Activated effector memory CD4-positive, alpha-beta T cell treated with anti-CD3 and anti-CD28 coated beads, Interleukin-2, amount 50 U/mL, for 16 hours (primary cell): ENCODE measurements around the gene IL1A.
"Not testable (repeated sequence)": the region's sequence is repeated elsewhere in the genome, so short reads cannot be mapped to it uniquely, and the experiment has no call there.

Experiments used
- DNase-seq: peaks from one replicate; pipeline ENCODE4 v3.0.0-alpha.2; 2020

IL1A gene, protein sequence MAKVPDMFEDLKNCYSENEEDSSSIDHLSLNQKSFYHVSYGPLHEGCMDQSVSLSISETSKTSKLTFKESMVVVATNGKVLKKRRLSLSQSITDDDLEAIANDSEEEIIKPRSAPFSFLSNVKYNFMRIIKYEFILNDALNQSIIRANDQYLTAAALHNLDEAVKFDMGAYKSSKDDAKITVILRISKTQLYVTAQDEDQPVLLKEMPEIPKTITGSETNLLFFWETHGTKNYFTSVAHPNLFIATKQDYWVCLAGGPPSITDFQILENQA

DNA sequence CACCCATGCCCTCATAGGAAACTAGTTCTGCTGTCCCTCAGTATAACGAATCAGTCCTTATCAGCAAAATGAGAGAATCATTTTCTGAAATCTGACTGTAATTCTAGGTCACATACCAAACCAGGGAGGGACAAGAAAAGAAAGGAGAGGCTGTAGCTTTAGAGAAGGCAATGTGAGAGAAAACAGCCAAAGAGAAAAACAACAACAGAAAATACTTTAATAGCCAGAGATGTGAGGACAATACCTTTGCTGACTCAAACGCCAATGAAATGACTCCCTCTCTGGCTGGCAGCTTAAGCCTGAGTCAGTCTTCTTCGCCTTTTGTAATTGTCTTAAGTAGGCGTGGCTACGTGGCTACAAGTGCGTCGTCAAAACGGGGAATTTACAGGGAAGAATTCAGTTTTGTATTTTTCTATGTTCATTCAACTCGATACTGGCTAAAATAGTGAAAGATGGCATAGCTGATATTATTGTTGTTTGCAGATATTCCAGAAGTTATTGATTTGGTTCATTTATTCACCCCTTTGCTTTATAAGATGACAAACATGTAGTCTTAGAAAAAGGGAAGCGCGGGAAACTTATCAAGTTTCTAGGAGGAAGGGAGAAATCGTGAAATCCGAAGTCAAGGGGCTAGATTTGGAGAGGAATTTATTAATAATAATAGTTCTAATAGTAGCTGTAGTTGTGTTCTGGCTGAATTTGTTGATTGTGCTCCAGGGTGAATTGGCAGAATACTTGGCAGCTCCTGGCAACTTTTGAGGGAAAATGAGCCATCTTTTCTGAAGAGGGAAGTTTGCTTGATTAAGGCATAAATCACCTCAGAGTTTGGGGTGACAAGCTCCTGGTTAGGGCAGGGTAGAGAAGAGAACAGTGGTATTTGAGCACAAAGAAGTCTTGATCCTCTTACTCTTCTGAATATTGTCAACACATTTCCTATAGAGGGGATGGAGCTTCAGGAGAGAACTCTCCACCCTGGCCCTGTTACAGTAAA lies at the start of gene IL1A:
TSS of gene IL1A (minus strand) at position 295 of the 991 bp plus-strand sequence. CDS start 723 bp downstream, outside the sequence.
- no peak for DNase-seq

DNA sequence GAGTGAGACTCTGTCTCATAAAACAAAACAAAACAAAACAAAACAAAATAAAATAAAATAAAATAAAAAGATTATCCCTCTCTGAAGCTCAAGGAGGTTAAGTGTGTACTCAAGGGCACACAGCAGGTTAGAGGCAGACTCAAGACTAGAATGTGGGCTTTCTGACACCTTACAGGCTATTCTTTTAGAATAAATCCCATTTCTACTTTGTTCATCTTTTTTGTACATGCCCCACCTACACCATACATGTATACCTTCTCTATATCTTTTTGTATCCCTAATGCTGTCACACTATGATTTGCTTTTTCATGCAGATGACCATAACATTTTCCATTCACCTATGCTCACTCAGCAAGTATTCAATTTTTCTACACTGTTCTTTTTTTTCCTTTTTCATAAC lies 49.7 kb upstream of the IL1A start:
- DNase-seq, result no peak

DNA sequence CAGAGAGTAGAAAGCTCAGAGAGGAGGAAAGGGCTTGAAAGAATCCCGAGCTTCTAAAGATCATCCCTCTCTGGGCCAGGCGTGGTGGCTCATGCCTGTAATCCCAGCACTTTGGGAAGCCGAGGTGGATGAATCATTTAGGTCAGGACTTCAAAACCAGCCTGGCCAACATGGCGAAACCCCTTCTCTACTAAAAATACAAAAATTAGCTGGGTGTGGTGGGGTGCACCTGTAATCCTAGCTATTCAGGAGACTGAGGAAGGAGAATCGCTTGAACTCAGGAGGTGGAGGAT lies 49.3 kb upstream of the IL1A start:
- not testable (repeated sequence) for DNase-seq

DNA sequence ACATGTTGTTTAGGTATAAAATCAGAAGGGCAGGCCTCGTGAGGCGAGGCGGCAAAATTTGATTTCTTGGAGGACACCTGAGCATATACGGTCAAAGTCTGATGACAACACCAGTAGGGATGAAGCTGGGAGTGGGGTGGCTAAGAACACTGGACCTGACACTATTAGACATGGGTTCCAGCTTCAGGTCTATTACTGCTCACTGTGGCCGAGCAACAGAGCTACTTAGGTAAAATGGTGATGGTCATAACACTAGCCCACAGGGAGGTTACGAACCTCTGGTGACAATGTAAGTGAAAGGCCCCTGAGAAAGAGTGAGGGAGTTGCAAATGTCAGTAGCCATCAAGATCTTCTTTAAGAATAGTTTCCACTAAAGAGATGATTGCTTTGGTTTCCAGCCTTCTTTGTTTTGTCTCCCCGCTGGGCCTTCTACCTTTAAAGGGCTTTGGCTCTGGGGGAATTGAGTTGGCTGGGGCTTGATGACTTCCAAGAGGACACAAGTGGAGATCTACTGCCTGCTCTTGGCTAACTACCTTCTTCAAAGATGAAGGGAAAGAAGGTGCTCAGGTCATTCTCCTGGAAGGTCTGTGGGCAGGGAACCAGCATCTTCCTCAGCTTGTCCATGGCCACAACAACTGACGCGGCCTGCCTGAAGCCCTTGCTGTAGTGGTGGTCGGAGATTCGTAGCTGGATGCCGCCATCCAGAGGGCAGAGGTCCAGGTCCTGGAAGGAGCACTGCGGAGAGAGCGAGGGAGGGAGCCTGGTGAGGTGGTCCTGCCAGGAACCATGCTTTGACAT lies 48.7 kb upstream of the IL1A start:
- DNase-seq, result no peak

DNA sequence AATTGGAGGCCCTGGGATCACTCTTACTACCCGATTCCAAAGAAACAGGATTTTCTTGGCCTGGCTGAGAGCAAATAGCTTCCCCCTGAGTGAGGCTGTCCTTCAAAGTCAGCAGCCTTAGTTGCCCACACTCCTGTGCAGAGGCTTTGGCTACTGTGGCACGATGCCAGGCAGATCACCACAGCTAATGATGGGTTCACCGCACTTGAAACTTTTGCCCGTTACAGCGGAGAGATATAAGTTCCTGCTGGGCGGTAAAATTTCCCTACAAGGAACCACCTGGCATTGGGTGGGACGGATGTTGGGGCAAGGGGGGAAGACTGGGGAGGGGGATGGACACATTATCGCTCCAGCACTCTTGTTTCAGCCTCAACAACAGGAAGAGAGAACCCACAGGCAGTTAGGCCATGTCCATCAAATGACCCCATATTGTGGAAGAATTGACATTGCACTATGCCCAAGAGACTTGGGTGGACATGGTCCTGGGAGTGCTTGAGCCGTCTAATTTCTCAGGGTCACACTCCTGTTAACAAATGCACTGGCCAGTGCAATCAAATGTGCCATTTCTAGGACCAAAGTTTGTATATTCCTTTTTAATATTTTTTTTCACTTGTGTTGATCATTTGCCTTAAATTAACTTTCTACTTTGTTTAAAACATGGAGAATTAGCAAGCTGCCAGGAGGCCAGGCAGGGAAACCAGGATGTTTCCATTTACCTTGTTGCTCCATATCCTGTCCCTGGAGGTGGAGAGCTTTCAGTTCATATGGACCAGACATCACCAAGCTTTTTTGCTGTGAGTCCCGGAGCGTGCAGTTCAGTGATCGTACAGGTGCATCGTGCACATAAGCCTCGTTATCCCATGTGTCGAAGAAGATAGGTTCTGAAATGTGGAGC lies 47.9 kb upstream of the IL1A start:
- DNase-seq, result no peak

DNA sequence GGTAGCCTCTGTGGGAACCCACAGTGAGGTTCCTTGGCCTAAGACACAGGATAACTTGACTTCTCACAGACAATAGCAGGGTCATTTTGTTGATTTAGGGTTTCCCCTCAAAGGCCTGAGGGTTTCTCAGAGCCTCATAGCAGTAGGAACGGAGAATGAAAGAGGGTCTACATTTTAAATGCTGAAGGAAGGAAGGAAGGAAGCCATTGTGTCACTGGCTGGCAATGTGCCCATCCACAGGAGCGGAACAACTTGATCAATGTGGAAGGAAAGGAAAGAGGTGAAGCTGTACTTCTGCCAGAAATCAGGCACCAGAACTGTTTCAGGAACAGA lies 47.2 kb upstream of the IL1A start:
- no peak for DNase-seq

DNA sequence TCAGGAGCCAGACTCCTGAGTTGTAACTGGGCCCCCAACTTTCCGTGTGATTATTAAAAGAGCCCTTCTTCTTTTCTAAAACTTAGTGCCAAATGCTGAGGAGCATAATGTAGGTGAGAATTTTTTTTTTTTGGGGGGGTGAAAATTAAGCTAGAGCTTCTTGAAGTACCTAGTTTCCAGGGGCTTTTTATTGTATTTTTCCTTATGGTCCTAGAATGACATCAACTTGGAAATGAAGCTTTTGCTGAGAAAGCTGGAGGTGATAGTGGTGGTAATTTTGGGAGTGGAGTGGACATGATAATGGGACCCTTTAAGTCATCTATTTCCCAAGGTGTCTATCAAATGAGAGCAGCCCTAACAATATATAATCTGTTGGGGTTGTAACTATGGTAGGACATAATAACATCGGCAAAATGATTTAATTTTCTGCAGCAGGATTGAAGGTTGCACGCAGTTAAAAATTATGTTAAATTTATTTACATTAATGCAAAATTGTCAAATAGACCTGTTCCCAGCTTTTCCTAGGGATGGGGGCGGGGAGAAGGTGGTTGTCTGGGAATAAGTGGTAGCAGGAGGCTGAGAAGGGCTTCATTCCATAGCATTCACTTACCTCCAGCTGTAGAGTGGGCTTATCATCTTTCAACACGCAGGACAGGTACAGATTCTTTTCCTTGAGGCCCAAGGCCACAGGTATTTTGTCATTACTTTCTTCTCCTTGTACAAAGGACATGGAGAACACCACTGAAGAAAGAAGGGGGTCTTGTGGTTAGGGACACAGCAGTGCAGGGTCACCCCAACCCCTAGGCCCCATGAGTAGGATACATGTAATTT lies 46.6 kb upstream of the IL1A start:
- DNase-seq, result no peak

DNA sequence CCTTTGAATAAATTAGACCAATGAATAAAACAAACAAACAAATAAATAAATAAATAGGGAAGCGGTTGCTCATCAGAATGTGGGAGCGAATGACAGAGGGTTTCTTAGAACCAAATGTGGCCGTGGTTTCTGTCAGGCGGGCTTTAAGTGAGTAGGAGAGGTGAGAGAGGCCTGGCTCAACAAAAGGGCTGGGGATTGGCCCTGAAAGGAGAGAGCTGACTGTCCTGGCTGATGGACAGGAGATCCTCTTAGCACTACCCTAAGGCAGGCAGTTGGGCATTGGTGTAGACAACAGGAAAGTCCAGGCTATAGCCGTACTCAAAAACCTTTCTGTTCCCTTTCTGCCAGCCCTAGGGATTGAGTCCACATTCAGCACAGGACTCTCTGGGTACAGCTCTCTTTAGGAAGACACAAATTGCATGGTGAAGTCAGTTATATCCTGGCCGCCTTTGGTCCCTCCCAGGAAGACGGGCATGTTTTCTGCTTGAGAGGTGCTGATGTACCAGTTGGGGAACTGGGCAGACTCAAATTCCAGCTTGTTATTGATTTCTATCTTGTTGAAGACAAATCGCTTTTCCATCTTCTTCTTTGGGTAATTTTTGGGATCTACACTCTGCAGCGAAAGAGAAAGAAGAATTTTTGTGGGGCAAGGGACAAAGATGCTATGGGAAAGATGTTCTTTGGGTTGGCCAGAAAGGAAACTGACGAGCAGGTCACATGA lies 45.8 kb upstream of the IL1A start:
- no peak for DNase-seq

DNA sequence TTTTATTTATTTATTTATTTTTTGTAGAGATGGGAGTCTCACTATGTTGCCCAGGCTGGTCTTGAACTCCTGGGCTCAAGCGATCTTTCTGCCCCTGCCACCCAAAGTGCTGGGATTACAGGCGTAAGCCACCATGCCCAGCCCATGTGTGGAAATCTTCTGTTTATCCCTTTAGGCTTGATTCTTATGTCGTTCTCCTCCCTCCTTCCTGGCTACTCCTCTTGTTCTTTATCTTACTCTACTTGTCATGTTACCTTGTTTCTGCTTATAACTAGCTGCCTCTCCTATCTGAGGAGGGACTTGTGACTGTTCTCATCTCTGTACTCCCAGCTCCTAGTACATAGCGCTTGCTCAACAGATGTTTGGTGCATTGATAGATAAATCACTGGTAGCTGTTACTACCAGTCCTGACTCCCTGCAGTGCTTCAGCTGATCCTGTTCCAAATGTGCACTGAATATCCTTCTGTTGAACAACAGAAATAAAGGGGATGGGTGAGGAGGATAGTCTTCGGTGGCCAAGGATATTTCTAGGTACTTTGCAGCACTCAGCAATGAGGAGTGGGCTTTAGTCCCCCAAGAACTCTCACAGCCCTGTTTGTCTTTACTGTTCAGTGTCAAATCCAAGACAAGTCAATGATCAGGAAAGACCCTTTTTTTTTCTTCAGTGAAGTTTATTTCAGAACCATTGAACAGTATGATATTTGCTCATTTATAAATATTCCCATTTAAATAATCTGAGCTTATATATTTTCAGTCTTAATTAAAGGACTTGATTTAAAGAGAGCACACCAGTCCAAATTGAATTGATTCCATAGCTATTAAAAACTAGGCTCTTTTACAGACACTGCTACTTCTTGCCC lies 45.0 kb upstream of the IL1A start:
- no peak for DNase-seq

DNA sequence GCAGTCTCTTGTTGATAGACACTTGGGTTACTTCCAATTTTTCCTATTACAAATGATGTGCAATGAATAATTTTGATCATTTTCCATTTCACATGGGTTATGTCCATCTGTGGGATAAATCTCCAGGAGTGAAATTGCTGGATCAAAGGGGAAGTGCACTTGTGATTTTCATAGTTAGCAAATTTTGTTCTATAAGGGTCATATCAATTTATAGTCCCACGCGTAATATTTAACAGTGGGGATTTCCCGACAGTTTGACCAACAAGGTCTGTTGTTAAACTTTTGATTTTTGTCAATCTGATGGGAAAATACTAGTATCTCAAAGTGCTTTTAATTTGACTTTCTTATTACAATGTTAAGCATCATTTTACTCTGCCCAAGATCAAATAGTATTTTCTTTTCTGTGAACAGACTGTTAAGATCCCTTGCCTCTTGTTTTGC lies 44.0 kb upstream of the IL1A start:
- no peak for DNase-seq

DNA sequence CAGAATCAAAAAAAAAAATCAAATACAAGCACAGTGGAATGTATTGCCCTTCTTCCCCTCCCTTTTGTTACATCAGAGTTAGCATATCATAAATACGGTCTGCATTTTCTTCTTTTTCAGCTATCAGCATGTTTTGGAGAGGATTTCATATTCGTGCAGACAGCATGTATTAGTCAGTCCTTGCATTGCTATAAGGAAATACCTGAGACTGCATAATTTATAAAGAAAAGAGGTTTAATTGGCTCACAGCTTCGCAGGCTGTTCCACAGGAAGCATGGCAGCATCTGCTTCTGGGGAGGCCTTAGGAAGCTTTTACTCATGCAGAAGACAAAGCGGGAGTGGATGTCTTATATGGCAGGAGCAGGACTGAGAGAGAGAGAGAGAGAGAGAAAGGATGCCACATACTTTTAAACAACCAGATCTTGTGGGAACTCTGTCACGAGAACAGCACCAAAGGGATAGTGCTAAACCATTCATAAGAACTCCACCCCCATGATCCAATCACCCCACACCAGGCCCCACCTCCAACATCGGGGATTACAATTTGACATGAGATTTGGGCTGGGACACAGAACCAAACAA lies 43.4 kb upstream of the IL1A start:
- no peak for DNase-seq

DNA sequence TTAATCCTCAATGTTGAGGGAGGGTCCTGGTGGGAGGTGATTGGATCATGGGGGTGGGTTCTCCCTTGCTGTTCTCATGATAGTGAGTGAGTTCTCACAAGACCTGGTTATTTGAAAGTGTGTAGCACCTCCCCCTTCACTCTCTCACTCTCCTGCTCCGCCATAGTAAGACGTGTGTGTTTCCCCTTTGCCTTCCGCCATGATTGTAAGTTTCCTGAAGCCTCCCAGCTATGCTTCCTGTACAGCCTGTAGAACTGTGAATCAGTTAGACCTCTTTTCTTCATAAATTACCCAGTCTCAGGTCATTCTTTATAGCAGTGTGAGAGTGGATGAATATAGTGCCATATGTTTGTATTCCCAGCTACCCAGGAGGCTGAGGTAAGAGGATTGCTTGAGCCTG lies 42.7 kb upstream of the IL1A start:
- no peak for DNase-seq

DNA sequence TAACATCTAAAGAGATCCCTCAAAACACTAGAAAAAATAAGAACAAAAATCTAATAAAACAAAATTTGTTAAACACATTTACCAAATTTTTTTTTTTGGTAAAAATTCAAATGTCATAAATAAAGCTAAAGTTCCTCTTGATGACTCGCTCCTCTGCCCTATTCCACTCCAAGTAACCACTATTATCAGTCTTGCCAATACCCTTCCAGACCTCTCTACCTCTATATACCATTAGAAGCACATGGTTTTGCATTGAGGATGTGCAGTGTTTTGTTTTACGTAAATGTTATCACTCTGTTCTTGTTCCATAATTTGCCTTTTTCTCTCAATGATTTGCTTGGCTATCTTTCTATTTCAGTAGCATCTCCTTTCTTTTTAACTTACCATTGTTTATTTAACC lies 41.4 kb upstream of the IL1A start:
- DNase-seq, result no peak

DNA sequence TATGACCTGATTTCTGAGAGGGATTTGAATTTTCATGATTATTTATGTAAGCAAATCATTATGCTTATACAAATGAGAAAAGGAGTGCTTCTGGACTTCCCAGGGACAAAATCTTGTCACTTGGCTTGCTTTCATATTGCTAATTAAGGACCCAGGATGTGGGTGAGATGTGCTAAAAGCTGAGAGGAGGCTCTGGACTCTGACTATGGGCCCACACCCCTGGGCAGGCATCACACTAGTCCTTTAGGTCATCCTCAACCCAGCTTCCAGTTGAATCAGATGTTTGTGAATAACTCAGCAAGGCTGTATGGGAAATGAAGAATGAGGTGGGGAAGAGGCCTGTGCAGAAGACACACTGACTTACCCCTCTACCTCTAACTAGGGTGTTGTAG lies 40.4 kb upstream of the IL1A start:
- DNase-seq, result no peak

DNA sequence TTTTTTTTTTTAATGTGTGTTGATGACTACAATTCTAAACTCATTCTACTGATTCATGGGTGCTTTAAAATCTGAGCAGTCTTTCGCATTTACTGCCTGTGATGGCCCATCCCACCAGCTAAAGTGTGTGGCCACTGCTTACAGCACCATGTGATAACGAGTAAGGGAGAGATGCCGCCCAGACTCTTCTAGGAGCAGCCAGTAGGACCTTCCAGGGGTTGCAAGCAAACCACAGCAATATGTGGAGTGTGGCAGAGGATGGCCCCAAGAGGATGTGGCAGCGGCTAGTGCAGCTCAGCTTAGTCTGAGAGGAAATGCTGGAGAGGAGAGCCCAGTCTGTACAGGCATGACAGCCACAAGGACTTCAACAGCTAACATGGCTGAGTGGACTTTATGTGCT lies 37.4 kb upstream of the IL1A start:
- no peak for DNase-seq

DNA sequence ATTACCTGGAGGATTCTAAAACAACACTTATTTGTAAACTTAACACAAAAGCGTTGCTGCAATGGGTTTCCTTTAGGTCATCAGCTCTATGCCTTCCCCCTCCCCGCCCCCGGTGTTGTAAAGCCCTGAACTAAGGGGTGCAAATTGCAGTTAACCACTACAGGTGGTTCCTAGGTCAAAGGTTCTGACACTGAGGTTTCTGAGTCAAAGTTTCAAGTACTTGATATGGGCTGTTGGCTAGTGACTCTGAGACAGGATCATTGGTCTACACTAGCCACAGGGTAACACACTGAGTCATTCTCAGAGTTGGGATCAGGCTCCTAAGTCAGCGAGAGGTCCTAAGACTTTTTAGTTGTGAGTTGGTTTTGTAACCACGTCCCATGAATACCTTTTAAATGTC lies 36.8 kb upstream of the IL1A start:
- DNase-seq, result no peak

DNA sequence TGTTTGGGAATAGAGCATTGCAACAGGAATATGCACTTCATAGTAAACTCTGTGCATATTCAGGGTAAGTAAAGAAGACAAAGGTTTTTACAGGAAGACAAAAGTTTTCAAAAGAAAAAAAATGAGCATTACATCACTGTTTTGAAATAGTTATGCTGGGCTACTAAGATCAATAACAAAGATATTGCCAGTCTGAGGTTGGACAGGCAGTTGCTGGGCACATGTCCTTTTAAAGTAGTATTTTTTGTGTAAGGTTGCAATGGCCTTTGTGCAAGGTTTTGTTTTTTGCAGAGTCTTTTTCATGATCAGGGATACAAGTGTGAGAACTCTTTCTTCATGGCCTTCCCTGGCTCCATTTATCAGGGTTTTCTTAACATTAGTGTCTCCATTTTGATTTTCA lies 36.0 kb upstream of the IL1A start:
- no peak for DNase-seq

DNA sequence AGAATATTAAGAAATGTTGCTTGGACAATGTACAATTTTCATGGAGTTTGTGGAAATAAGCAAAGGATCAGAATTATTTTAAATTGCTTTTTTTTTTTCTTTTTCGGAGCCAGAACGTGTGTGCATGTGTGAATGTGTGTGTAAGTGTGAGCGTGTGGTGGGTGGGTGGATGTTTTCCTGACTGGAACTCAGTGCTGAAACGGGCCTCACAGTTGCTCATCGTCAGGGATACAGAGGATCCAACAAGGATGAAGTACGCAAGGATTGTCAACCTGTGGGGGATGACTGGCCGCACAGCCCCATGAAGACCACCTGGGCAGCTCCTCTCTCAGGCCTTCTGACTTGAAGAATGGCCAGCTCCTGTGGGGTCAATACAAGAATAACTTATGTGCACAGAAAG lies 34.8 kb upstream of the IL1A start:
- no peak for DNase-seq

DNA sequence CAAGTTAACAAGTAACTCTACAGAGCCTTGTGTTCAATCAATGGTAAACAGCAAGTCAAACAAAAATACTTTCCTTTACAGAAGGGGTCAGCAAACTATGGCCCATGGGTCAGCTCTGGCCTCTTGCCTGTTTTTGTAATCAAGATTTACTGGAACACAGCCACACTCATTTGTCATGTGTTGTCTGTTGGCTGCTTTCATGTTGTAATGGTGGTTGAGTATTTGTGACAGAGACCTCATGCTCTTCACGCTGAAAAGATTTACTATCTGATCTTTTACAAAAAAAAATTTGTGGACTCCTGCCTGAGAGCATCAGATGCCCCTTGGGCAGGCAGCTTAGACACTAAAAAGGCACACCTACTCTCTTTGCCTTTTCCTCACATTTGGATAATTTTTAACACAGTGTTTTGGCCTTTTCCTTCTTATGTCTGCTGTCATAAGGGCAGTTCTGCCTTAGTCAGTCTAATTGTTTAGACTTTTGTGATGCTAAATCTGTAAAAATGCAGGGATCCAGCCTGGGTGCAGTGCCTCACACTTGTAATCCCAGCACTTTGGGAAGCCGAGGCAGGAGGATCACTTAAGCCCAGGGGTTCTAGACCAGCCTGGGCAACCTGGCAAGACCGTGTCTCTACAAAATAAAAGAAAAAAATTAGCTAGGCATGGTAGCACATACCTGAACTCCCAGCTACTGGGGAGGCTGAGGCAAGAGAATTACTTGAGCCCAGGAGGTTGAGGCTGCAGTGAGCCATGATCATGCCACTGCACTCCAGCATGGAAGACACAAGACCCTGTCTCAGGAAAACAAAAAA lies 34.0 kb upstream of the IL1A start:
- no peak for DNase-seq
